ENCODE results near the gene TMA7.

Gene TMA7

DNA sequence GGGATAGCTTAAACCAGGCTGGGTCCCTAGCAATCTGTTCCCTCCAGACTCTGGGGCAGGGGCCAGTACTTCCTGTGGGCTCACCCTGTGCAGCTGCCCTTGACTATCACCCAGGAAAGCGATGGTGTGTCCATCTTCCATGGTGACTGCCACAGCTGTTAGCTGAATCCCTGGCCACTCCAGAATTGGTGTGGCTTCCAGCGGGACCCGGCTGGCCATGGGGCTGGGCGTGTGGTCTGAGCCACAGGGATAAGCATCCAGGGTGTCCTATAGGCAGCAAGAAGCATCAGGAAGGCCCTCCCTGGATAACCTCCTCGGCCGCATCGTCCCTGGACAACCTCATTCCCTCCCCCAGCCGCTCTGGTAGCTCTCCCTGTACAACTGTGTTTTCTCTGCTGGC lies 17.4 kb upstream of the TMA7 start:
- in situ Hi-C loops (cut with MboI; ENCODE audit: low sequenced_read_pairs) = no loop called here

DNA sequence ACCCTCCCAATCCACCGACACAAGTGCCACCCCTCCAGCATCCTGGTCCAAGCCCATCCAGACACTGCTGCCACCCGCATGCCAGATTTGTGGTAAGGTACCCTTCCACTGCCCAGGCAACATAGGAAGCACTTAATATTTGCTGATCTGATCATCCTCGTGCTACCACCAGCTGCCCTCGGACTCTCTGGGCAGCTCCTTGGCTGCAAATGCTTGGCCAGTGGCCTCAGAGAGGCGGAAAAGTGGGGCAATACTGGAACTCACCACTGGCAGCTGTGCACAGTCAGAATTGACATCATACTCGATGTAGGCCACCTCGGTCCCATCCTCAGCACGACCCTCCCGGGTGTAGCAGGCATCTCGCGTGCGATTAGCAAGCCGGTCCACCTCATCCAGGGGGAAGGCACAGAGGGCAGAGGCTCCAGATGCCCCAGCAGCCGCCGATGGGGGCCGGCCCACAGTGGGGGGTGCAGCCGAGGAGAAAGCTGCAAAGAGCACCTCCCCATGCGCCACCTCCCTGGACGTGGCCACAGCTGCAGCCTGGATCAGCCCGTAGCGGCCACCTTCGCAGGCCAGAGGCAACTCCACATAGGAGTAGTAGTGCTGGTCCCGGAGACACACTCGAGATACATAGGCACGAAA lies 16.7 kb upstream of the TMA7 start:
- in situ Hi-C loops (cut with MboI; ENCODE audit: low sequenced_read_pairs) = no loop called here

DNA sequence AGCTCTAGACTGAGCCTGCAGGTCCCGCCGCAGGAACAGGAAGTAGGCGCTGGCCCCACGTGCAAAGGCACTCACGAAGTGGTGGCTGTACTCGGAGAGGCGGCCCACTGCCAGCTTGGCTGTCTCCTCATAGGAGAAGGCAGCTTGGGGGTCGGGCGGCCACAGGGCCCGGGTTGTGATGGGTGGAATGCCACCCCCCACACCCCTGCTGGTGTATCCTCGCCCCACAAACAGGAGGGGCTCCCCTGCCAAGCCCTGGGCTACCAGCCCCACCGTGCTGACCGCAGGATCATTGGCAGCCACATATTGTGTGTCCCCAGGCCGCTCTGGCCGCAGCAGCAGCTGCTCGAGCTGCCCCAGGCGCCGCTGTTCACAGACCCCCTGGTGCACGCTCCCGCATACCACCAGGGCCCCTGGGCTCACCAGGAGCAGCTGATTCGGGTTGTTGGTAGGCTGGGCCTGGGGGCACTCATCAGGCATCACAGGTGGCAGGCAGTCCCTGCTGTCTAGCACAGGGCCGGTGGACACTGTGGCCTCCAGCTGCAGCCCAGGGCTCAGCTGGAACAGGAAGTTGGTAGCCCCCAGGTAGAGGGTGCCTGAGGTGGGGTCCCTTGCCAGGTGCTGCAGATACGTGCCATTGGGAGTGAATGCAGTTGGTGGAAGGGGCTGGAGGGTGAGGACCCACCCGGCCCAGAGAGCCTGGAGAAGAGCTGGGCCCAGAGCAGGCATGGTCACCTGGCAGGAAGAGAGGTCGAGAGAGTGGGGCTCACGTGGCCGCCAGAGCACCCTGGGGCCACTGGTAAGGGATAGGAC lies 16.0 kb upstream of the TMA7 start:
- in situ Hi-C loops (cut with MboI; ENCODE audit: low sequenced_read_pairs) = no loop called here

DNA sequence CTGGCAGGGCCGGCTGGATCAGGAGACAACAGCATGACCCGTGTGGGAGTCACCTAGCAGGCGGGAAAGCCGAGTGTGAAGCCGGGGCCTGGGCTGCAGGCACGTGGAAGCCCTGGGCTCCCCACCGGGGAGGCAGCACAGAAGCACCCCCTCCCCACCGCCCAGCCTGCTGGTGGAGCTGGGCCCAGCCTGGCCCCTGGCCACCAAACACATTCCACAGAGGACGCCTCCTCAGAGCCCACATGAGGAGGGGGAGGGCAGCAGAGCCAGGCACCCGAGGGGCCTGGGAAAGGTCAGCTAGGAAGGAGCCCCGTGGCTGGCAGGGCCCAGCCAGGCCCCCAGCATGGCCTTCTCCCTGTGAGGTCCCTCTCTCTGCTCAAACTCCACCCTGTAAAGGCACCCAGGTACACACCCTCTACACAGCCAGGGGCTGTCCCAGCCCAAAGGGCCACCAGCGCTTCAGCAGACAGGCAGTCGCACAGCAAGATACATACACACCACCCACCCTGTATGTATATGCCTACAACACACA lies 14.7 kb upstream of the TMA7 start:
- in situ Hi-C loops (cut with MboI; ENCODE audit: low sequenced_read_pairs) = loop anchor here (25.0 kb wide), 1 partner anchor 163 kb away; no protein-coding TSS in a partner anchor

DNA sequence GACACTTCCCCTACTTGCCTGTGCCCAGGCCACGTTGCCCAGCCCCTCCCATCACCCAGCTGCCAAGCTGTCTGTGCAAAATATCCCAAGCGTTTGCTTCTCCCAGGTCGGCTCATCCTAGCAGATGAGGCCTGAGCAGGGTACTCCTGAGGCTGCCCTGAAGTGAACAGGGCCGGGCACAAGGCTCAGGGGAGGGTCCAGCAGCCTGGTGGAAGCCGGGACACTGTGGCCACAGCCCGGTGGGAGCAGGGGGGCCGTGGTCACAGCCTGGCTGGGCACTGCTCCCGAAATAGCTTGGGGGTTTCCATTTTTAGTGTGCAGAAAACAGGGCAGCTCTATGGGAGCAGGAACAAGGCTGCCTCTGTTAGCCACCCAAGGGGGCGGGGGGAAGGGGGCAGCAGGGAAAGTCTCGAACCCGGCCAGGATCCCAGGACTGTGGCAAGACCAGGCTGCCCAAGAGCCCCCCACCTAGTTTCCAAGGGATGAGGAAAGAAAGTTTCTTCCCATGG lies 13.6 kb upstream of the TMA7 start:
- in situ Hi-C loops (cut with MboI; ENCODE audit: low sequenced_read_pairs) = loop anchor here (25.0 kb wide), 1 partner anchor 164 kb away; no protein-coding TSS in a partner anchor

DNA sequence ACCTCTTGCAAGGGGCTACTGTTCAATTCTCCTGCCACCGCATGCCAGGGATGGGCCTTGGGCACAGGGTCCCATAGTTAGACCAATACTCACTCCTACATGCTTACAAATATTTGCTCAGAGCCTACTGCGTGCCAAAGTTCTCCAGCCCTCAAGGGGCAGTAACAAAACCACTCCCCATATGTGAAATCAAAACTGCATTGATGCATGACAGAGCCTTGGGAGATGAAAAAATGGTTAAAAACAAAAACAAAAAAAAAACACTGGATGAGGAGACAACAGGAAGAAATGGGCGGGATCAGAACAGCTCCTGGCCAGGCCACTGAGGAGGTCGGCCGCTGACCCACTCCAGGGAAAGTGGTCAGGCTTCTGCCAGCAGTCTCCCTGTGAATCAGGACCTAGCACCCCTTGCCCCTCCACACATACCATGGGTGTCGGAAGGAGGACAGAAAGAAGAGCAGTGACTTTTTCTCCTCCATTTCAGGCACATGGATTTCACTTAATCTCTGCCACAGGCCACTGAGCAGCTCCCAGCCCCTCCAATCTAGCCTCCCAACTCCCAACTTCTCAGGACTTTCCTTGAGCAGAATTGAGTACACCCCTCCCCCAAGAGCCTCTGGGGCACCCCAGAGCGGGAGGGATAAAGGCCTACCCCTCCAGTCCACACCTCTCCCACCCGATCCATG lies 13.0 kb upstream of the TMA7 start:
- in situ Hi-C loops (cut with MboI; ENCODE audit: low sequenced_read_pairs) = loop anchor here (25.0 kb wide), 1 partner anchor 165 kb away; no protein-coding TSS in a partner anchor

DNA sequence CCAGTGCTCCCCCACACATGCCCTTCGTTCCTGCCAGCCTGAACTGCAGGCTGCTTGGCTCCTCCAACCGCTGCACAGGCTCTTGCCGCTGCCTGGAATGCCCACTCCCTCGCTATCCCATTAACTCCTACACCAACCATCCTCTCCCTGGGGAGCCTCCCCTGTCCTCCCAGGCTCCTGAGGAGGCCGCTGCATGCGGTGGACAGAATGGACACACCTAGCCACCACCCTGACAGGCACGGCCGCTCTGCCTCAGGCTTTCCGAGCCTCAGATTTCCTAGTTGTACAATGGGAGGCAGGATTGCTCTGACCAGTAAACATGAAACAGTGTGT lies 12.5 kb upstream of the TMA7 start:
- in situ Hi-C loops (cut with MboI; ENCODE audit: low sequenced_read_pairs) = loop anchor here (25.0 kb wide), 1 partner anchor 165 kb away; no protein-coding TSS in a partner anchor

DNA sequence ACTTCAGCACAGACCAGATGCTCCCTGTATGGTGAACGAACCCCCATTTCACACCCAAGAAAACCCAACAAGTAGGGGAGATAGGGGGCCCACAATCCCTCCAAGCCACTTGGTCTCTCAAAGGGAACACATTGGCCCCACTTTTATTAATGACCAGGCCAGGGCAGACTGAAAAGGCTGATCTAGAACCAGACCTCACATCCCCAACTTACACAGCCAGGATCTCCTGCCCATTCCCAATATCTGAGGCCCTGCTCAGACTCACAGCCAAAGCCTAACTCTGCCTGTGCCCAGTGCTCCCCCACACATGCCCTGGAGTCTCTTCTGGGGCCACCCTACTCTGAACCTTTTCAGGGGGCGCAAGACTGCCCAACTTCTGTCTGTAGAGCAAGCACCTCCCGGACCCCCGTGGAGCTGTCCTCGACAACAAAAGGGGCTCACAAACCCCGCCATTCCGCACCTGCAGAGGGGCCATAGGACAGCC lies 11.9 kb upstream of the TMA7 start:
- in situ Hi-C loops (cut with MboI; ENCODE audit: low sequenced_read_pairs) = loop anchor here (25.0 kb wide), 1 partner anchor 166 kb away; no protein-coding TSS in a partner anchor

DNA sequence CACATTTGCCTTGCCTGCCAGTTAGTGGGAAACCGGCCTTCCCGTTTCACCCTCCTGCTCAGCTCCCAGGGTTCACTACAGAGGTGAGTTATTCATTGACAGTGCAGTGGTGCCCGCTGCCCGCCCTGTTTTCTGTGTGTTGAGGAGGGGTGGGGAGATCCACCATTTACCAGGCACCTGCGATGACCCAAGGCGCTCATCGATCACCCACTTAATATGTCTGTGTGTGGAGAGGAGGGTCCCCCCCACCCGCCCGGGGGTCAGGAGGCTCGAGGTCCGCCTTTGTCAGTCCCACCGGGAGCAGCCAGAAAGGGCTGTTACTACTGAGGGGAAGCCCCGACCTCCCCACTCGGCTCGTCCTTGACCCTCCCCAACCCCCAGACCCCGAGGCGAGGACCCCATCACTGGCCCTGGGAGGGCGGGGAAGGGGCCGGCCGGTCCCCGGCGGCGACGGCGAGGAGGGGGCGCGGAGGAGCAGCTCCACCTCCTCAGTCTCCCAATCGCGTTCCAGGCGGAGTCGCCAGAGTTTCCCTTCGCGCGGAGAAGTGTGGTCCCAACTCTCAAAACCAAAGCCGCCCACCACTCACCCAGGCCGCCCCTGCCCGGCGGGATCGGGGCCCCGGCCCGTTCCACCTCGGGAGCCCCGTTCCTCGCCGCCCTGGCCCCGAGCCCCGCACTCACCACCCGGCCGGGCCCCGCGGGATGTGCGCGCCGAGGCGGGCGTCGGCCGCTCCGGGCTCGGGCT lies 11.3 kb upstream of the TMA7 start:
- in situ Hi-C loops (cut with MboI; ENCODE audit: low sequenced_read_pairs) = loop anchor here (25.0 kb wide), 1 partner anchor 166 kb away; no protein-coding TSS in a partner anchor

DNA sequence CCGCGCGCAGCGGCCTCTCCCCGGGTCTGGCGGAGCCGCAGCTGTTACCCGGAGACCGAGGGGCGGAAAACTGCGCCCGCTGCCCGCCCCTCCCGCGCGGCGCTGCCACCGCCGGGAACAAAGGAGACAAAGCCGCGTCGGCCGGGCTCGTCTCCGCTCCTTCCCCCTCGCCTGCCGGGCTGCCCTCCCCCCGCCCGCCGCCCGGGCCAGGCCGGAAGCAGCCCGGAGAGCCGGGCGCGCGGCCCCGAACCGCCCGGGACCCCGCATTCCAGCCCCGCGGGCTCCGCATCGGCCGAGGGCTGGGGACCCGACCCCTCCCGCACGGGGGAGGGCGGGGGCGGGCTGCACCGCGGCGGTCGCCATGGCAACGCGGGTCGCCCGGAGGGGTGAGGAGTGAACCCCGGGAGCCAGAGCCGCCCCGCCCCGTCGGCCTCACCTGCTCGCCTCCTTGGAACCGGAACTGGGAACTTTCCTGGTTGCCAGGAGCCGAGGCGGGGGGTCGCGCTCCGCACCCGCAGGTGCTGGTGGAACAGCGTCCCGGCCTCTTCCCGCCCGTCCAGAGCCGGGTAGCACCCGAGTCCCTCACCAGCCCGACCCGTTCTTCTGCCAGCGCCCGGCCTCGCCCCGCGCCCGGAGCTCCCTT lies 10.6 kb upstream of the TMA7 start:
- in situ Hi-C loops (cut with MboI; ENCODE audit: low sequenced_read_pairs) = loop anchor here (25.0 kb wide), 1 partner anchor 167 kb away; no protein-coding TSS in a partner anchor

DNA sequence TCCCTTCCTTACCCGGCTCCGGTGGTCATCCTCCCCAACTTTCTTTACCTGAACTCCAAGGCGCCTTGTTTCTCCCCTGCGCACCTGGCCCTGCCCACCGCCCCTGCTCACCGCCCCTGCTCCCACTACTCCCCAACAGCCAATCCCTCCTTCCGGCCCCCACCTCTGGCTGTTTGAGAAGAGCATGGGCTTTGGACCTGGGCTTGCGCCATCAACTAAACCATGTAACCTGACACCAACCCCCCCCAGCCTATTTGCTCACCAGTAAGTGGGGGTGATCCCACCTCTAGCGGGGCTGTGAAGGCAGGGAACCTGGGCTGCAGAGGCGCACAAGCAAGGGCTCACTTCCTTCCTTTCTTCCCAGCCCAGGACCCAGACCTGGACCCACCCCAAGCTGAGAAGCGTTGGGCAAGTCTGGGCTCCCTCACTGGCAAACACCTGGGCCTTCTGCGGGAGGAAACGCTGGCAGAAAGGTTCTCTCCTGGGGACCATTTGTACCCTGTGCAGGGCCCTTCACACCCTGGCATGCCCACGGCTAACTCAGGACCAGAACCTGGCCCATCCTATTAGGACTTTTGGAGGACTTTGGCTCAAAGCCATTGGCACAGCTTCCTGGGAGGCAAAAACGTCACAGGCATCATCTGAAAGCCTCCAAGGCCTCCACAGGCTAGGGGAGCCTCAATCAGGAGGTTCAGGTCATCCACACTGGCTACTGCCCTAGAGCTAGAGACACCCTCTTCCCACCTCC lies 9.9 kb upstream of the TMA7 start, which contains the start of gene PLXNB1:
TSS of gene PLXNB1 (minus strand) at position 127 of the 748 bp plus-strand sequence. CDS start 5,475 bp downstream, outside the sequence.
- in situ Hi-C loops (cut with MboI; ENCODE audit: low sequenced_read_pairs) = loop anchor here (25.0 kb wide), 1 partner anchor 168 kb away; no protein-coding TSS in a partner anchor

DNA sequence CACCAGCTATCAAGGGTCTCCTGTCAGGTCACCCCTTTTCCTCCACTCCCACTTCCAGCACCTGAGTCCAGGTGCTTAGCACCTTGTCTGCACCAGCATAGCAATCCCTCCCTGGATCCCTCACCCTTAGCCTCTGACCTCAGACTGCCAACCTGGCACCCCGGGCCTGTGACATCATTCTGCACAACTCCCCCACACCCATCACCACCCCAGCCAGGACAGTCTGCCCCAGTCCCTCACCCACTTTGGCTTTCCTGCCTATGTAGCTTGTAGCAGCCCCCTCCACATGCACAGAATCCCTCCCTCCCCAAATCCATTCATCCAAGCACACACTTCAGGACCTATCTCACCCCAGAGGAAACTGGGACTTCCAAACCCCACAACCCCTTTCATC lies 9.4 kb upstream of the TMA7 start:
- in situ Hi-C loops (cut with MboI; ENCODE audit: low sequenced_read_pairs) = loop anchor here (25.0 kb wide), 1 partner anchor 168 kb away; no protein-coding TSS in a partner anchor

DNA sequence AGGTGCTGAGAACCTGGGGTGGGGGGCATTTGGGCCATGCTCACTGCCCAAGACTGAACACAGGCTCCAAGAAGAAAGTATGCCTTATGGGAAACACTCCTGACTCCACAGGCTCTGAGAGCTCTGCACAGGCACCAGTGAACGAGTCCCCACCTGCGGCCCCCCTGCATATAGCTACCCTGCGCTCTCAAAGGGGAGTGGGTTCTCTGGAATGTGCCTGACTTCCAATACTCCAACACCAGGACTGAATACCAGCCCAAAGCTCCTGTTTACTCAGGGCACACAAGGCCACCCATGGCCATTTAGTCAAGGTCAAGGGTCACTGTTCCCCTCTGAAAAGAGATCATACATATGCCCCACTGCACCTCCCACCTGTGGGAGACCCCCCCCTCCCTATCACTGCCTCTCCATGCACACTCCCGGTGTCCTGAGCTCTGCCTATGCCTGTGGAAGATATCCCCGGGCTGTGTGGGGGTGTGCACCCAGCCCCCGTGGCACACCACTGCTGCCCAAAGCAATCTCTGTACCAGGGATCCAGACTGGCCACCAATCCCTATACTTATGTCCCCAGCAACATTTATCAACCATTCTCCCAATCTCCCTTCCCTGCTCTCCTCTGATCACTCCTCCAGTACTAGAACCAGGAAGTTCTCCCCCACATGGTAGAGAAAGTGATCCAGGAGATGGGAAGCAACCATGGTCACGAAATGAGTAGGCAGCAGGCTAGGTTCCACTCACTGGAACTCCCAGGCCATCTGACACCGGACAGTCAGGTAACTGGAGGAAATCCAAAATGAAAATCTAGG lies 8.6 kb upstream of the TMA7 start:
- in situ Hi-C loops (cut with MboI; ENCODE audit: low sequenced_read_pairs) = loop anchor here (25.0 kb wide), 1 partner anchor 169 kb away; no protein-coding TSS in a partner anchor

DNA sequence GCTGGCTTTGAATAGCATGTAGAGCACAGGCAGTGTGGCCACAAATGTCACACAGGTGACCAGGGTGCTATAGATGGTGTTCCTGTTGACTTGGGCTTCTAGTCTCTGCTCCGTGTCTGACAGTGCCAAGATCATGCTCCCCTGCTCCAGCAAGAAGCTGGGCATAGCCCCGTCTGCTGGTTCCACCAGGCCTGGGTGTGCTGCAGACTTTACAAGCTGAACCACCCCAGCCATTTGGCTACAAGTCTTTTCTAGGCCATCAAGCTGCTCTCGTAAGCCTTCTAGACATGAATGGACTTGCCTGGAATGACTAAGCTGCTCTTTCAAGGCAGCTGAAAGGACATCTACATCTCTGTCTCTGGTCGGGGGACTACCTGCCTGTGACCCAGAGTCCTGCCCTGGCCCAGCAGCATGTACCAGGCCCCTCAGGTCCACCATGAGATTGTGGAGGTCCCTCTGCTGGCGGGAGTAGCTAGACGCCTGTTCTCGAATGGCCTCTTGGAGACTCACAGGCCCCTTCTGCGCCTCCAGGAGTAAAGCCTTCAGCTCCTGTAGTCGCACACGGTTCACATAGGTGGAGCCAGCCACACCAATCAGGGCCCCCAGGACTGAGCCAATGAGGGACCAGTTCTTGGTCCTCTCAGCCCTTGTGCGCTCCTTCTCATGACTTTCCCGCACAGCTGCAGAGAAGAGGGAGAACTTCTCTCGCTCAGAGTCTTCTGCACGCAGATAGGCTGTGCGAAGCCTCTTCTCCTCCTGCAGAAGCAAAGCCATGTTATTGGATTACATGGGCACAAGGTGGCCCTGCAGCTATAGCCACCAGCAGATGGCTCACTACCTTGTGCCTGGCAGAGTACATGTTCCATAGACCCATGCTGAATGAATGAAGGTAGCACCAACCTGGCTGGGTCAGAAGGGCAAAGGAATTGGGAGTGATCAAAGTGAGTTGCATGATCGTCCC lies 7.4 kb upstream of the TMA7 start:
- in situ Hi-C loops (cut with MboI; ENCODE audit: low sequenced_read_pairs) = loop anchor here (25.0 kb wide), 1 partner anchor 170 kb away; no protein-coding TSS in a partner anchor

DNA sequence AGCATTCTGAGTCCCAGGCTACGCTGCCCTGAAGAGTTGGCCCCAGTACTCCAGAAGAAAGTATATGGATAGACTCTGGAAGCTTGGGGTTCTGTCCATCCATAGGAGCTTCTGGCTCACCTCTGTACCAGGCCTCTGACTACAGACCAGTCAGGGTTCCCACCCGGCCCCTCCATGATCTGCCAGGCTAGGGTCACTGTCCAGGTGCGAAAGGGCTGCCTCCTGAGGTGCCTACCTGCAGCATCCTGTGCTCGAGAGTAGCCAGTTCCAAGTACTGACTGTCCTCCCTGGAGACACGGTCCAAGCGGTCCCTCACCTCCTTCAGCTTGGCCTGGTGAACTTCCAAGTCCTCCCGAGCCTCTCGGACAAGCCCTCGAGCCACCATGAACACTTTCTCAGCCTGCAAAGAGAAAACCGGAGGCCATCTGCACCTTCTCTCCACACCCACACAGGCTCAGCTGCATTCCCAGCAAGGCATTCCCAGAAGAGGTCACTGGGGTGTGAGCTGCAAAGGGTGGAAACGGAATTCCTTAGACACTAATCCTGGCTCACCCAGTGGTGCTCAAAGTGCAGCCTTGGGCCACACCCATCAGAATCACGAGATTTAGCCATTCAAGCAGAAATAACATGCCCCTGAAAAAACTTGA lies 6.5 kb upstream of the TMA7 start:
- in situ Hi-C loops (cut with MboI; ENCODE audit: low sequenced_read_pairs) = loop anchor here (25.0 kb wide), 1 partner anchor 171 kb away; no protein-coding TSS in a partner anchor

Measured in HL-60/S4 treated with phorbol 12-myristate 13-acetate at 8.2 ng/mL for 4 days and 3 days (cell line).